ENCODE measurements around the gene LRRC32. TPM values are rescaled to one million over a fixed set of nuclear protein-coding genes. Genes with fewer than 3 reads are reported as not detected.

The LRRC32 gene
- total and polyA plus RNA-seq, 9 of the 15 experiments (the other 6 are each of a cell fraction or from before 2014, with no cell fraction given) = 0.10 to 0.50 (median 0.19) TPM; not detected in 5

DNA sequence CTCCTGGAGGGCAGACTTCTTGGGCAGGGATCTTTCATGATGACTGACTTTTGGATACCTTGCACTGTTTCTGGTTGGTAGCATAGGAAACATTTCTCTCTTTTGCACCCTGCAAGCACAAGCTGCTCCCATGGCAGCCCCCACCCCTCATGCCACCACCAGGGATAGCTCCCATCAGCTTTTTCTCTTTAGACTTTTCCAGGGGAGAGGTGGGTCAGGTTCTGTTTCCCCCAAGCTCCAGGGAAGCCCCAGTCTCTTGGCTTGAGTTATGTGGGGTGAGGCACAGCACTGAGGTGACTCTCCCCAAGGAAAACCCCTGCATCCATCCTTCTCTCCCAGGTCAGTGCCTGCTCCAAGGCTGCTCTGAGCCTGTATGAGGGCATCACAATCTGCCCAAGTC is 22.5 kb downstream of the LRRC32 start (continued):
- TF ChIP-seq, protein P1, sequence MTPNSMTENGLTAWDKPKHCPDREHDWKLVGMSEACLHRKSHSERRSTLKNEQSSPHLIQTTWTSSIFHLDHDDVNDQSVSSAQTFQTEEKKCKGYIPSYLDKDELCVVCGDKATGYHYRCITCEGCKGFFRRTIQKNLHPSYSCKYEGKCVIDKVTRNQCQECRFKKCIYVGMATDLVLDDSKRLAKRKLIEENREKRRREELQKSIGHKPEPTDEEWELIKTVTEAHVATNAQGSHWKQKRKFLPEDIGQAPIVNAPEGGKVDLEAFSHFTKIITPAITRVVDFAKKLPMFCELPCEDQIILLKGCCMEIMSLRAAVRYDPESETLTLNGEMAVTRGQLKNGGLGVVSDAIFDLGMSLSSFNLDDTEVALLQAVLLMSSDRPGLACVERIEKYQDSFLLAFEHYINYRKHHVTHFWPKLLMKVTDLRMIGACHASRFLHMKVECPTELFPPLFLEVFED (CRISPR knock-in tag; conservative IDR thresholded peaks at IDR 0.05) = no peak
- TF ChIP-seq ZFX (CRISPR knock-in tag; IDR thresholded peaks at IDR 0.05) (no peak), DIDO1 (tag; IDR thresholded peaks at IDR 0.05; ENCODE audit: low read depth) (no peak), KLF6 (CRISPR knock-in tag; IDR thresholded peaks at IDR 0.05; ENCODE audit: borderline replicate concordance) (no peak), HDAC2 (IDR thresholded peaks at IDR 0.05) (no peak), ZNF274 (IDR thresholded peaks at IDR 0.05; ENCODE audit: borderline replicate concordance, low read depth, low read length) (no peak), FOS (IDR thresholded peaks at IDR 0.05; ENCODE audit: extremely low read depth, insufficient read length) (no peak), ZNF766 (CRISPR knock-in tag; conservative IDR thresholded peaks at IDR 0.05) (no peak), ASH1L (IDR thresholded peaks at IDR 0.05; ENCODE audit: borderline replicate concordance, low read depth, partially characterized antibody) (no peak), TFAP4 (CRISPR knock-in tag; IDR thresholded peaks at IDR 0.05; ENCODE audit: borderline replicate concordance) (no peak)
